Epithelial cell of esophagus (primary cell): ENCODE results near the gene C9orf50.

Source experiments
- DNase-seq: peaks from one replicate; pipeline ENCODE4 v3.0.0; 2010; ENCODE audit warnings: low read depth
- H3K4me3 ChIP-seq: 2 replicates; pipeline ENCODE4 v1.5.1; 2011; ENCODE audit warnings: mild to moderate bottlenecking, low read length, control low read depth
- CTCF ChIP-seq: IDR thresholded peaks from 2 replicates; pipeline ENCODE4 v1.5.1; 2011; ENCODE audit warnings: low read depth, mild to moderate bottlenecking, low read length, control low read depth, inconsistent platforms; ENCODE audit not compliant: insufficient read depth; ENCODE audit errors: missing control alignments

C9orf50 gene

GRCh38 chr9:129620669-129621295 lies at the start of gene C9orf50:
Gene C9orf50 (minus strand): TSS chr9:129621101. CDS start chr9:129620574, 527 bp downstream.
- TF ChIP-seq CTCF = no peak
- peak within 1 kb of the TSS; percentile 32 for H3K4me3 ChIP-seq
- no peak for DNase-seq

GRCh38 chr9:129669946-129670345 lies 49.0 kb upstream of the C9orf50 start:
- H3K4me3 ChIP-seq = no peak overlapping the region
- TF ChIP-seq CTCF = no peak
- DNase-seq = no peak

- TF ChIP-seq CTCF = no peak
- no peak for DNase-seq
These were observed 48.3 kb upstream of the C9orf50 start for GRCh38 chr9:129669141-129669718.

GRCh38 chr9:129667850-129668249 lies 46.9 kb upstream of the C9orf50 start:
- no peak for TF ChIP-seq CTCF
- H3K4me3 ChIP-seq = no peak overlapping the region
- no peak for DNase-seq

More at GRCh38 chr9:129669141-129669718, 48.3 kb upstream of the C9orf50 start:
- H3K4me3 ChIP-seq = no peak overlapping the region

- no peak for DNase-seq
- H3K4me3 ChIP-seq = no peak overlapping the region
- no peak for TF ChIP-seq CTCF
These were observed 46.5 kb upstream of the C9orf50 start for GRCh38 chr9:129667378-129667777.

GRCh38 chr9:129666575-129666974 lies 45.7 kb upstream of the C9orf50 start:
- H3K4me3 ChIP-seq = no peak overlapping the region
- no peak for TF ChIP-seq CTCF
- no peak for DNase-seq

GRCh38 chr9:129665814-129666520 lies 45.1 kb upstream of the C9orf50 start:
- no peak overlapping the region for H3K4me3 ChIP-seq
- no peak for DNase-seq
- no peak for TF ChIP-seq CTCF
